Right cardiac atrium (tissue), 5 donors: ENCODE data around the gene ZNF362. TPM values are rescaled to one million over a fixed set of nuclear protein-coding genes. Genes with fewer than 3 reads are reported as not detected.

ENCODE experiments used
- ATAC-seq, 2 donors: fragments of 200-7000 bp; cut with Tn5 transposase; one replicate each; pipeline versions ENCODE4 v1.8.0 to v1.9.1; 2020; ENCODE audit warnings: moderate library complexity in 2 of 2, mild to moderate bottlenecking in 1 of 2
- DNase-seq, 3 donors: peaks; one replicate each; pipeline ENCODE4 v3.0.0-alpha.2; 2020
- H3K27ac ChIP-seq: one replicate; pipeline ENCODE4 v1.5.1; 2013; ENCODE audit warnings: mild to moderate bottlenecking, low read length, control low read depth, moderate library complexity
- H3K27me3 ChIP-seq: one replicate; pipeline ENCODE4 v1.6.1; 2013; ENCODE audit not compliant: control insufficient read depth, insufficient read depth
- H3K4me1 ChIP-seq: one replicate; pipeline ENCODE4 v1.6.1; 2013; ENCODE audit warnings: low read length; ENCODE audit not compliant: control insufficient read depth, insufficient read depth
- H3K4me3 ChIP-seq: one replicate; pipeline ENCODE4 v1.5.1; 2013; ENCODE audit warnings: low read length, control low read depth
- H3K9me3 ChIP-seq: one replicate; pipeline ENCODE4 v1.6.1; 2013; ENCODE audit warnings: low read length; ENCODE audit not compliant: control insufficient read depth
- WGBS: extraction: QIAGEN DNeasy Blood & Tissue Kit; methylation state at CpG from one replicate; pipeline ENCODE4 v1.1.7; 2013; 5-methylcytosine and 5-hydroxymethylcytosine counted together
- intact Hi-C, 4 donors: fragments of 100-400 bp; cut with DNase I; formaldehyde crosslinking; loops; one replicate each; pipeline versions ENCODE4 v1.11.0 to v1.14.0; 2022 to 2023
- polyA plus RNA-seq: library from polyadenylated mRNA; stranded (reverse); fragments of 200-250 nt; gene quantifications from one replicate; pipeline ENCODE4 v1.2.3, GENCODE V29; 2013
- total RNA-seq, 4 donors: library from RNA; stranded (reverse); fragmentation: NEBNext Ultra II Directional; extraction: Animal tissue kit (Norgen Biotek cat#: 25700); gene quantifications; one replicate each; pipeline ENCODE4 v1.2.1, GENCODE V29; 2021
- donor health status: healthy with polysubstance abuse.
- donor health status: DM: no; HTN: yes; CAD: no.
- donor health status: DM: no; HTN: no; CAD: no.
- donor health status: DM: no; HTN: yes; CAD: no; lungs with severe emphysema.
- donor health status: DM: yes; HTN: yes; CAD: no.

ZNF362 gene
- total and polyA plus RNA-seq, 5 donors, result 22.2 to 42.5 (median 39.7) TPM

DNA sequence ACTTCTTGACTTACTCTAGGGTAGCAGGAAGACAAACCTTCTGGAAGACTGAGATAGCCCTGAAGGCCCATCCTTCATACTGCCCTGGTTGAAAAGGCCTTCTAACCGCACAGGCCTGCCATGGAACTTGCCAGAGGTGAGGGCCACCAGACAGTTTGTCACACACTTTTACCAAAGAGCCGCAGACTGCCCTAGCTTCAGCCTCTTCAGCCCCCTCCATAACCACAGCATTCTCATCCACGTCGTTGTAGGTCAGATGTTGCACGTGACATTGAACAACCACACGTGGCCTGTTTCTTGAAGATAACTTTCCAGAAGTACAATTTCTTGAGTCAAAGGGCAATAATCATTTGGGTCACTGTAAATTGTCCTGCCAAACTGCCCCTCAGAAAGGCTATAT lies 18.9 kb downstream of the ZNF362 start:
- Histone ChIP-seq H3K9me3 (no peaks in the 10 kb centered on the region), H3K4me3 (no peak overlapping the region), H3K4me1 (peaks cover 4% of the 10 kb centered on the region), H3K27me3 (no peaks in the 10 kb centered on the region), H3K27ac (no peak overlapping the region)
- no peak for ATAC-seq
- intact Hi-C loops, result no loop called here
- DNase-seq, result no peak
- 78% methylated on average over 6 of the region's 6 CpGs for WGBS

DNA sequence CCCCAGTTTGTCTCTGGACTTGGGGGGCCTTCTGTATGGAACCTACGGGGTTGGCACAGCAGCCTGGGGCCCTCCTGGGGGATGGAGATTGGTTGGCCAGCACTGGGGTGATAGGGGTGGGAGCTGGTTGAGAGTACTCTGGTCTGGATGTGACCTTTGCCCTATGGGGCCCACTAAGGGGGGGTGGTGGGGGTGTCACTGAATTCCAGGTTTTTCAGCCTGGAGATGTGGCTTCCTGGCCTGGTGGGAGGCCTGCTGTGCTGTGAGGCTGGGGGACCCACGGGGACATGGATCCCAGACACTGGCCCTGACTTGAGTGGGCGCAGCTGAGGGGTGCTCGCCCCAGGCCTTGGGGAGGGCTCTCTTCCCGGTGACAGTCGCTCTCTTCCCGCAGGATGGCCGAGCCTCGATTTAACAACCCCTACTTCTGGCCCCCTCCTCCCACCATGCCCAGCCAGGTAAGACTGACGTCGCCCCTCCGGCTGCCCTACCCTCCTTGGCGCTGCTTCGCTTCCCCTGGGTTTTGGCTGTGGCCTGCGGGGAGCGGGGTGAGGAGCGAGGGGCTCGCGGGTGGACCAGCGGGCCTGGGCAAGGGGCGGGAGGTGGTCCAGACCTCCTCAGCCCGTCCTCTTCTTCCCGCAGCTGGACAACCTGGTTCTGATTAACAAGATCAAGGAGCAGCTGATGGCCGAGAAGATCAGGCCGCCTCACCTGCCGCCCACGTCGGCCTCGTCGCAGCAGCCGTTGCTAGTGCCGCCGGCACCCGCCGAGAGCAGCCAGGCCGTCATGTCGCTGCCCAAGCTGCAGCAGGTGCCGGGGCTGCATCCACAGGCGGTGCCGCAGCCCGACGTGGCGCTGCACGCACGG lies 19.6 kb downstream of the ZNF362 start:
- H3K27ac ChIP-seq, result no peak overlapping the region
- H3K4me1 ChIP-seq, result peaks cover 4% of the 10 kb centered on the region
- ATAC-seq, result no peak
- H3K4me3 ChIP-seq, result no peak overlapping the region
- WGBS, result 96% methylated on average over 45 of the region's 45 CpGs
- intact Hi-C loops, result no loop called here
- H3K9me3 ChIP-seq, result no peaks in the 10 kb centered on the region
- no peak for DNase-seq
- H3K27me3 ChIP-seq, result no peaks in the 10 kb centered on the region

DNA sequence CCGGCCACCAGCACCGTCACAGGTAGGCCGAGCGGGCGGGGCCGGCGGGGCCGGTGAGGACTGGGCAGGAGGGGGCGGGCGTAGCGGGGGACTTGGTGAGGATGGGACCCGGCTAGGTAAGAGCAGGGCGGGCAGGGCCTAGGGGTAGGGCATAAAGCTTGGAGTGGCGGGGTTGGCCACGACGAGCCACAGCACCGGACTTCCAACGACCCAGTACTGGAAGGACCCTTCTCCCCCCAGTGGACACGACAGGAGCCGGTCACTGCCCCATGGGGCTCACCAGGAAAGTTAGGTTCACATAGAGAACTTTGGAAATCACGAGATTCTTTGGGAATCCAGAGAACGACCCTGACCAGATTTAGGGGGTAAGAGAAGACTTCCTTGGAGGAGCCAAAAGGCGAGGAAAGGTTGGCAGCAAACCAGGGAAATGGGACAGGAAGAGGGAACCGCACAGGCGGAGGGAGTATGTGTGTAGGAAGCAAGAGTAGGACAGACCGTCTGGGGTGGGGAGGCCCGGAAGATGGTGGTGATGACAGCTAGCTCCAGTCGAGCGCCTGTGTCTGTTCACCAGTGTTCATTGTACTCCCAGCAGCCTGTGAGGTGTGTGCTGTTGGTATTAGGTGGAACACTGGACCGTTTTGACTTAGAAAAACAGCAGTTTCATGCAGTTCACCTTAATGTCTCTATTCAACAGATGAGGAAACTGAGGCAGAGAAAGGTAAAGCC lies 20.4 kb downstream of the ZNF362 start:
- H3K27me3 ChIP-seq, result no peaks in the 10 kb centered on the region
- 80% methylated on average over 30 of the region's 30 CpGs for WGBS
- no peak for DNase-seq
- intact Hi-C loops, result no loop called here
- H3K4me1 ChIP-seq, result peaks cover 4% of the 10 kb centered on the region
- H3K4me3 ChIP-seq, result no peak overlapping the region
- H3K27ac ChIP-seq, result no peak overlapping the region
- ATAC-seq, result peak in 1 of 2 donors; percentile 16
- H3K9me3 ChIP-seq, result no peaks in the 10 kb centered on the region

DNA sequence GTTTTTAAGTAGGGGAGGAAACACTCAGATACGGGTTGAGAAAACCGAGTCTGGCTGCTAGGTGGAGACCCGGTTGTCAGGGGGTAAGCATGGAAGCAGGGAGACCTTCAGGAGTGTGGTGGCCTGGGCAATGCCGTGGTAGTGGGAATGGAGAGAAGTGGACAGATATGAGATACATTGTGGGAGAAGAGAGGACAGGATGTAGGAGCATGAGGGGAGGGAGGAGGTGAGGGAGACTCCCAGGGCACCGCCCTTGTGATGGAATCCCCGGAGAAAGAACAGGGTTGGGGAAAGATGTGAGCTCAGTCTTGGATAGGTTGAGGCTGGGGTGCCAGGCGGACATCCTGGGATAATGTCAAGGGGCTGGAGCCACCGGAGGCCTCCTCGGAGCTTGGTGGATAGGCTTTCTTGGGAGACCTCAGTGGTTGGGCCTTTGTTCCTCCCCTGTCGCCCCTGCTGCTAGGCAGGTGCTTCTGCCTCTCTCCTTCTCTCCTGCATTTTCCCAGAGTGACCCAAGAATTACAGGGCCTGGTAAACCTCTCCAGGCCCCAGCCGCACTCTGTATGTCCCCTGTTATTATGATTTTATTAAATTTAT lies 21.3 kb downstream of the ZNF362 start:
- intact Hi-C loops, result no loop called here
- Histone ChIP-seq H3K27me3 (no peaks in the 10 kb centered on the region), H3K4me1 (no peaks in the 10 kb centered on the region), H3K9me3 (no peaks in the 10 kb centered on the region), H3K27ac (no peak overlapping the region), H3K4me3 (no peak overlapping the region)
- WGBS, result 90% methylated on average over 11 of the region's 11 CpGs
- DNase-seq (no peak), ATAC-seq (no peak)

DNA sequence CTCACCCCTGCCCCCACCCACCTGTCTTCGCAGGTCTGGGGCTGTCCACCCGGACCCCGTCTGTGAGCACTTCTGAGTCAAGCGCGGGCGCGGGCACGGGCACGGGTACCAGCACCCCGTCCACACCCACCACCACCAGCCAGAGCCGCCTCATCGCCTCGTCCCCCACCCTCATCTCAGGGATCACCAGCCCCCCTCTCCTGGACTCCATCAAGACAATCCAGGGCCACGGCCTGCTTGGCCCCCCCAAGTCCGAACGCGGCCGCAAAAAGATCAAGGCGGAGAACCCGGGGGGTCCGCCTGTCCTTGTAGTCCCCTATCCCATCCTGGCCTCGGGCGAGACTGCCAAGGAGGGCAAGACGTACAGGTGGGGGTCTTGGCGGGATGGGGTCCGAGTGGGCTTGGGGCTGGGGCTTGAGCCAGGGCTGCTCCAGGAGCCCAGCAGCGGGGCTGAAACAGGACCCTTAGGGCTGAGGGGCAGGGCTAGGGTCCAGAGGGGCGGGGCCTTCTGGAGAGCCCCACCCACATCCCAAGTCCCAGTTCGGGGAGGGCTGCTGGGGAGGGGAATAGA lies 23.9 kb downstream of the ZNF362 start:
- 95% methylated on average over 29 of the region's 29 CpGs for WGBS

DNA sequence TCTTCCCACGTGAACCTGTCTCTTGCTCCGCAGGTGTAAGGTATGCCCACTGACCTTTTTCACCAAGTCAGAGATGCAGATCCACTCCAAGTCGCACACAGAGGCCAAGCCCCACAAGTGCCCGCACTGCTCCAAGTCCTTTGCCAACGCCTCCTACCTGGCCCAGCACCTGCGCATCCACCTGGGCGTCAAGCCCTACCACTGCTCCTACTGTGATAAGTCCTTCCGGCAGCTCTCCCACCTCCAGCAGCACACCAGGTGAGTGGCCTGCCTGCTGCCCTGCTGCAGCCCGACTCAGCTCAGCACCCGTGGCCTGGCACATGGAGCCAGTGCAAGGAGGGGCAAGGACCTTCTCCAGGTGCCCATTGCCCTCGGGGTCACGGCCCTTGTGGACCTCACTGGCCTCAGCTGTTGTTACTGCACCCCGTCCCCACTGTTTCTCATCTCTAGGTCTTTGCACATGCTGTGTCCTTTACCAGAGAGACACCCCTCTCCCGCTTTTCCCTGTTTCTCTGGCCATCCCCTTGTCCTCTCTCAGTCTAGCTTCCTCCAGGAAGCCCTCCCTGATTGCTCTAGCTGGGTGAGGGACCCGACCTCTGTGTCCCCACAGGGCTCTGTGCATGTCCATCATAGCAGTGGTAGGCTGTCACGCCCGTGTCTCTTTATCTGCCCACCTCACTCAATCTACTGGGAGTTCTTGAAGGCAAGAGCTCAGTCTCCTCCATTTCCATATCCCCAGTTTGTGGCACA lies 25.4 kb downstream of the ZNF362 start:
- WGBS, result 95% methylated on average over 17 of the region's 17 CpGs
- Histone ChIP-seq H3K27ac (no peak overlapping the region), H3K4me1 (peaks cover 3% of the 10 kb centered on the region), H3K4me3 (no peak overlapping the region), H3K27me3 (no peaks in the 10 kb centered on the region), H3K9me3 (no peaks in the 10 kb centered on the region)
- ATAC-seq (peak in 1 of 2 donors; percentile 29), DNase-seq (no peak)
- intact Hi-C loops, result no loop called here

More for the DNA sequence above, 23.9 kb downstream of the ZNF362 start:
- no peaks in the 10 kb centered on the region for H3K4me1 ChIP-seq
- DNase-seq, result no peak
- ATAC-seq, result peak; percentile 11 to 42
- H3K27ac ChIP-seq, result no peak overlapping the region
- H3K4me3 ChIP-seq, result no peak overlapping the region
- no peaks in the 10 kb centered on the region for H3K27me3 ChIP-seq
- no peaks in the 10 kb centered on the region for H3K9me3 ChIP-seq
- intact Hi-C loops, result no loop called here

DNA sequence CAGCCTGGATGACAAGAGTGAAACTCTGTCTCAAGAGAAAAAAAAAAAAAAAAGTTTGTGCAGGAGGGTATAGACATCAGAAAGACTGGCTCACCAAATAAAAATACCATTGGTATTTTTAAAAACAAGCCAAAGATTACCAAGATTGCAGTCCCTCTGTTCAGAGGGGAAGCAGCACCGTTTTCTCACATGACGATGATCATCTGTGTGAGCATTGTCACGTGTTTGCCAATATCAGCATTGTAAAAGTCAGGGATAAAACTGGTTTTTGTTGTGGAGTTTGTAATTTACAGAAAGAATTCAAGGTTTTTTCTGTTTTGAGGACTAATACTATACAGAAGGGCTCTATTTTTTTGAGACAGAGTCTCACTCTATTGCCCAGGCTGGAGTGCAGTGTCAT lies 26.5 kb downstream of the ZNF362 start:
- Histone ChIP-seq H3K27me3 (no peaks in the 10 kb centered on the region), H3K9me3 (no peaks in the 10 kb centered on the region), H3K4me1 (peaks cover 4% of the 10 kb centered on the region), H3K4me3 (no peak overlapping the region), H3K27ac (no peak overlapping the region)
- ATAC-seq, result no peak
- intact Hi-C loops, result no loop called here
- no peak for DNase-seq
- WGBS, result 79% methylated on average over 3 of the region's 3 CpGs

DNA sequence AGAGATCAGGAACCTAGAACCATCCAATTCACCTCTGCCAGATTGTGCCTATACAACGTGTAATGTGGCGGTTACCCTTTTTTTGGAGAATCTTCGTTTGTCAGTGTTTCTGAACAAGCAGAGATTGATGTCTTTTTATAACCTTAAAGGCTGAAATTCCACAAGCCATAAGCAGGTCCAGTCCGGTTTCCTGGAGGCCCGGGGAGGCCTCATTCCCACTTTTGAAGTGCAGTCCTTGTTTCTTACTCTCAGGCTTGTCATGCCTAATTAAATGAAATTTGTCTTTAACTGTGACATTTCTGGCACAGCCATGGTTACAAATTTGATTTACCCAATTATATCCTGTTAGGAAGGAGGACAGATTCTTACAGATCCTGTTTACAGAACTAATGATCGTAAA lies 27.8 kb downstream of the ZNF362 start:
- intact Hi-C loops, result no loop called here
- Histone ChIP-seq H3K9me3 (no peaks in the 10 kb centered on the region), H3K4me1 (peaks cover 4% of the 10 kb centered on the region), H3K27me3 (no peaks in the 10 kb centered on the region), H3K27ac (no peak overlapping the region), H3K4me3 (no peak overlapping the region)
- 82% methylated on average over 6 of the region's 6 CpGs for WGBS
- no peak for ATAC-seq
- DNase-seq, result no peak

DNA sequence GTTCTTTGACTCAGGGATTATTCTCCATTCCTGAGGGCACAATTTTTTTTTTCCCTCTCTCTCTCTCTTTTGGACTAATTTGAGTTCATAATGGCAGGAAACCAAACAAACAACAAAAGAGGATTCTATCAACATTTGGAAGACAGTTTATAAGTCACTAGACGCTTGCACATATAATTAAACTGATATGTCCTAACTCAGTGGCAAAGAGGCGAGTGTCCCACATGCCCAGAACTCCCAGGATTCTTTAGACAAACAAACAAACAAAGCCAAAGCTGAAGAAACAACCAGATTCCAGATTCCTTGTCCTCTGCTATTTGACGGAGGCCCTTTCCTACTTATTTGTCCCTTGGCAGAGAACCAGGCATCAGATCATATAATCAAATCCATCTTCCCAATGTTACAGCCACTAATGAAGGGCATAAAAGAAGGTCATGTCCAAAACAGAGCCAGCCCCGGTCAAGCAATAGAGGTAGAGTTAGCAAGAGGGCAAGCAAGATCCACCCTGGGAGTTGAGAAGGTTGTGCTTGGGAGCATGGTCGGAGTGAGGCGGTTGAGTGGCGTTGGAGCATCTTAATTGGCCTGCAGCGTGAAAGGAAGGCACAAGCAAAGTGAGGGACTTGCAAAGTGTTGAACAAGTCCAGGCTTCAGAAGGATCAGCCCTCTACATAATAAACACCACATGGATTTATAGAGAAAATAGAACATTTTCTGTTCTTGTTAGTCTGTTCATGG lies 30.3 kb downstream of the ZNF362 start:
- no peak for DNase-seq
- no peak for ATAC-seq
- peak overlapping the region; percentile 16 for H3K27ac ChIP-seq
- no peaks in the 10 kb centered on the region for H3K9me3 ChIP-seq
- H3K4me3 ChIP-seq, result no peak overlapping the region
- H3K27me3 ChIP-seq, result no peaks in the 10 kb centered on the region
- intact Hi-C loops, result no loop called here
- WGBS, result 71% methylated on average over 8 of the region's 8 CpGs
- peaks cover 4% of the 10 kb centered on the region for H3K4me1 ChIP-seq

DNA sequence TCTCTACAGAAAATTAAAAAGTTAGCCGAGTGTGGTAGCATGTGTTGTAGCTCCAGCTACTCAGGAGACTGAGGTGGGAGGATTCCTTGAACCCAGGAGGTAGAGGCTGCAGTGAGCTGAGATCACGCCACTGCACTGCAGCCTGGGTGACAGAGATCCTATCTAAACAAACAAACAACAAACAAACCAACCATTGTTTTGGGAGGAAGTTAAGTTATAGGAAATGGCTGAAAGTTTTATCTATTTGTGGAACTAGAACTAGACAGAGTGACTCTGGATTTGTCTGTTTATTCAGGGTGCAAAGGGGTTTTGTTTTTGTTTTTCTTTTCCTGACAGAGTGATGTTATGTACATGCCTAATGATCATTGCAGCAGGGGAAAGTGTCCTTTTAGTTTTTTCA lies 31.0 kb downstream of the ZNF362 start:
- no peak overlapping the region for H3K4me3 ChIP-seq
- DNase-seq (no peak), ATAC-seq (no peak)
- intact Hi-C loops, result no loop called here
- WGBS, result 68% methylated on average over 2 of the region's 2 CpGs
- peak overlapping the region; percentile 16 for H3K27ac ChIP-seq
- no peaks in the 10 kb centered on the region for H3K27me3 ChIP-seq
- H3K9me3 ChIP-seq, result no peaks in the 10 kb centered on the region
- peaks cover 4% of the 10 kb centered on the region for H3K4me1 ChIP-seq
